Suprapubic skin (tissue), 4 donors: ENCODE data around the gene SLC25A2.

Experiments used
- EP300 ChIP-seq: sonication (generic); formaldehyde crosslinking; IDR thresholded peaks from one replicate; pipeline ENCODE4 v1.6.1; 2017; ENCODE audit warnings: antibody characterized with exemption
- POLR2A ChIP-seq, 2 donors: fragments of 450-650 bp; IDR thresholded peaks; one replicate each; pipeline ENCODE4 v1.6.1; 2017; ENCODE audit warnings: antibody characterized with exemption in 2 of 2, mild to moderate bottlenecking in 2 of 2, moderate library complexity in 2 of 2
- POLR2AphosphoS5 ChIP-seq, 3 donors: sonication (generic); formaldehyde crosslinking; IDR thresholded peaks; one replicate each; pipeline ENCODE4 v1.6.1; 2017; ENCODE audit warnings: antibody characterized with exemption in 3 of 3
- TF ChIP-seq, protein P1 (sequence below), 2 donors: fragments of 200-600 bp in 1 of 2; fragments of 450-650 bp in 1 of 2; sonication (generic) in 1 of 2; IDR thresholded peaks; one replicate each; pipeline ENCODE4 v1.5.1; 2016 to 2019; ENCODE audit warnings: antibody characterized with exemption in 2 of 2, mild to moderate bottlenecking in 1 of 2, moderate library complexity in 1 of 2

DNA sequence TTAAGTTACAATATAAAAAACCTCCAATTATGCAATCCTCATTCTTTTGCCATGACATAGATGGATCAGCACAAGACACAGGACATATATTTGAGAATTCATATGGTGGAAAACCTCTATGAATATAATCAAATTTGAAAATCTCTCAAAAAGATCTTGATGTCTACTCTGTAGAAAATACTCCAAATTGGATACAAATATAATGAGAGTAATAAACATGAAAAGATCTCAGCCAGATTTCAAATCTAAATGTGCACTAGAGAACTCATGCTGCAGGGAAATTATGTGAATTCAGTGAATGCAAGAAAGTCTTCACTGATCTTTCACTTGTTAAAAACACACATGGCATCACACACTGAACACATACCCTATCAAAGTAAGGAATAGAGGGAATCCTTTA lies 44.9 kb downstream of the SLC25A2 start:
- TF ChIP-seq, protein P1, sequence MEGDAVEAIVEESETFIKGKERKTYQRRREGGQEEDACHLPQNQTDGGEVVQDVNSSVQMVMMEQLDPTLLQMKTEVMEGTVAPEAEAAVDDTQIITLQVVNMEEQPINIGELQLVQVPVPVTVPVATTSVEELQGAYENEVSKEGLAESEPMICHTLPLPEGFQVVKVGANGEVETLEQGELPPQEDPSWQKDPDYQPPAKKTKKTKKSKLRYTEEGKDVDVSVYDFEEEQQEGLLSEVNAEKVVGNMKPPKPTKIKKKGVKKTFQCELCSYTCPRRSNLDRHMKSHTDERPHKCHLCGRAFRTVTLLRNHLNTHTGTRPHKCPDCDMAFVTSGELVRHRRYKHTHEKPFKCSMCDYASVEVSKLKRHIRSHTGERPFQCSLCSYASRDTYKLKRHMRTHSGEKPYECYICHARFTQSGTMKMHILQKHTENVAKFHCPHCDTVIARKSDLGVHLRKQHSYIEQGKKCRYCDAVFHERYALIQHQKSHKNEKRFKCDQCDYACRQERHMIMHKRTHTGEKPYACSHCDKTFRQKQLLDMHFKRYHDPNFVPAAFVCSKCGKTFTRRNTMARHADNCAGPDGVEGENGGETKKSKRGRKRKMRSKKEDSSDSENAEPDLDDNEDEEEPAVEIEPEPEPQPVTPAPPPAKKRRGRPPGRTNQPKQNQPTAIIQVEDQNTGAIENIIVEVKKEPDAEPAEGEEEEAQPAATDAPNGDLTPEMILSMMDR (IDR thresholded peaks at IDR 0.05) = no peak
- no peak for TF ChIP-seq EP300
- no peak for TF ChIP-seq POLR2A (IDR thresholded peaks at IDR 0.05)
- no peak for TF ChIP-seq POLR2AphosphoS5 (IDR thresholded peaks at IDR 0.05)
